Upper lobe of left lung (tissue), 4 donors: Measurements from ENCODE around the gene RASAL2.
"Not testable (repeated sequence)": the region's sequence is repeated elsewhere in the genome, so short reads cannot be mapped to it uniquely, and the experiment has no call there.

Experiments used
- CTCF ChIP-seq, 6 experiments: fragments of 450-650 bp in 4 of 6; fragments of 200-600 bp in 2 of 6; sonication (generic) in 2 of 6; IDR thresholded peaks; one replicate each; pipeline ENCODE4 v1.5.1; 2016 to 2019; ENCODE audit warnings: antibody characterized with exemption in 6 of 6
- EP300 ChIP-seq, 4 donors: sonication (generic); formaldehyde crosslinking; IDR thresholded peaks; one replicate each; pipeline ENCODE4 v1.5.1; 2017; ENCODE audit warnings: antibody characterized with exemption in 4 of 4, control low read depth in 2 of 4
- POLR2A ChIP-seq, 4 donors: fragments of 450-650 bp; IDR thresholded peaks; one replicate each; pipeline ENCODE4 v1.5.1; 2016 to 2017; ENCODE audit warnings: antibody characterized with exemption in 4 of 4, mild to moderate bottlenecking in 2 of 4

- TF ChIP-seq CTCF, POLR2A, EP300 (IDR thresholded peaks at IDR 0.05): not testable (repeated sequence)
Measured at GRCh38 chr1:178390280-178390679, 296.4 kb downstream of the RASAL2 start.
